T-cell (primary cell): ENCODE measurements around the gene RBM20. TPM values are rescaled to one million over a fixed set of nuclear protein-coding genes. Genes with fewer than 3 reads are reported as not detected.

Experiments used
- ATAC-seq, 4 experiments: fragments of 200-7000 bp in 3 of 4; fragments of 150-1000 bp in 1 of 4; cut with Tn5 transposase; replicated peaks in 1 of 4; 1 replicate in 3 of 4; 2 replicates in 1 of 4; pipeline ENCODE4 v1.10.0; 2021; ENCODE audit warnings: moderate library complexity in 3 of 4, mild to moderate bottlenecking in 2 of 4, moderate number of reproducible peaks in 1 of 4
- CTCF ChIA-PET, 2 donors: fragments of 300-600 bp; sonication (Branson Sonifier 250); formaldehyde crosslinking; loops; one replicate each; lab custom pipeline; 2022; ENCODE audit warnings: antibody characterized with exemption in 2 of 2; lab: Charles Lee
- POLR2A ChIA-PET, 2 donors: fragments of 300-600 bp; sonication (Branson Sonifier 250); formaldehyde crosslinking; loops; one replicate each; lab custom pipeline; 2022; ENCODE audit warnings: antibody characterized with exemption in 2 of 2; lab: Charles Lee
- DNase-seq, 35 experiments: peaks; one replicate each; pipeline versions ENCODE4 v3.0.0 to v3.0.0-alpha.2; 2013 to 2023
- H3K27ac ChIP-seq: one replicate; pipeline ENCODE4 v1.5.1; 2013; ENCODE audit warnings: low read length
- H3K27me3 ChIP-seq, 2 experiments: replicated peaks in 1 of 2; 1 replicate in 1 of 2; 2 replicates in 1 of 2; pipeline versions ENCODE4 v1.6.1 to v1.7.0; 2013; ENCODE audit warnings: low read length in 1 of 2, mixed read lengths in 1 of 2; ENCODE audit not compliant: control insufficient read depth in 2 of 2, insufficient read depth in 2 of 2; ENCODE audit errors: extremely low read depth in 1 of 2
- H3K36me3 ChIP-seq, 2 donors: 1 replicate in 1 of 2; 2 replicates in 1 of 2; pipeline versions ENCODE4 v1.6.1 to v1.7.0; 2013; ENCODE audit warnings: low read length in 1 of 2; ENCODE audit not compliant: control insufficient read depth in 2 of 2, insufficient read depth in 1 of 2; ENCODE audit errors: extremely low read depth in 1 of 2
- H3K4me1 ChIP-seq, 2 experiments: 1 replicate in 1 of 2; 2 replicates in 1 of 2; pipeline versions ENCODE4 v1.6.1 to v1.7.0; 2013; ENCODE audit warnings: low read length in 2 of 2, mixed read lengths in 1 of 2; ENCODE audit not compliant: insufficient read depth in 2 of 2, control insufficient read depth in 1 of 2; ENCODE audit errors: extremely low read depth in 1 of 2
- H3K4me3 ChIP-seq, 2 donors: 1 replicate in 1 of 2; 2 replicates in 1 of 2; pipeline versions ENCODE4 v1.5.1 to v1.7.0; 2013; ENCODE audit warnings: mild to moderate bottlenecking in 2 of 2, low read length in 1 of 2, moderate library complexity in 1 of 2; ENCODE audit not compliant: control insufficient read depth in 1 of 2; ENCODE audit errors: extremely low read depth in 1 of 2
- H3K9me3 ChIP-seq: 2 replicates; pipeline ENCODE4 v1.7.0; 2013
- H3K27ac Mint-ChIP-seq, 2 donors: one replicate each; pipeline ENCODE4 v1.8.0; 2020 to 2021; ENCODE audit warnings: mild to moderate bottlenecking in 2 of 2, mixed read lengths in 2 of 2
- H3K27me3 Mint-ChIP-seq, 2 donors: one replicate each; pipeline ENCODE4 v1.8.0; 2021 to 2022; ENCODE audit warnings: mixed read lengths in 2 of 2
- H3K36me3 Mint-ChIP-seq: one replicate; pipeline ENCODE4 v1.8.0; 2021; ENCODE audit warnings: mixed read lengths
- H3K4me1 Mint-ChIP-seq, 3 donors: one replicate each; pipeline ENCODE4 v1.8.0; 2020 to 2022; ENCODE audit warnings: mixed read lengths in 3 of 3, mild to moderate bottlenecking in 1 of 3
- H3K4me3 Mint-ChIP-seq, 3 donors: one replicate each; pipeline ENCODE4 v1.8.0; 2020 to 2022; ENCODE audit warnings: mild to moderate bottlenecking in 3 of 3, mixed read lengths in 3 of 3, moderate library complexity in 3 of 3
- H3K9me3 Mint-ChIP-seq, 3 donors: one replicate each; pipeline ENCODE4 v1.8.0; 2020 to 2022; ENCODE audit warnings: mixed read lengths in 3 of 3
- WGBS: methylation state at CpG from one replicate; pipeline ENCODE4 v1.1.5; 2013; ENCODE audit warnings: missing lambda C conversion rate; ENCODE audit not compliant: insufficient coverage; 5-methylcytosine and 5-hydroxymethylcytosine counted together
- total RNA-seq, 35 experiments: library from RNA in 6 of 35; stranded (reverse) in 6 of 35; fragments of 120-200 nt in 1 of 35; gene quantifications; one replicate each; pipeline versions ENCODE4 v1.2.1 to v1.2.4 and lab custom pipeline; 2013 to 2026

RBM20 gene
- total RNA-seq, 5 donors from 2014 or later (not counting 1 experiment from before 2014, with no cell fraction given) = 0.09 to 3.0 (median 0.33) TPM

DNA sequence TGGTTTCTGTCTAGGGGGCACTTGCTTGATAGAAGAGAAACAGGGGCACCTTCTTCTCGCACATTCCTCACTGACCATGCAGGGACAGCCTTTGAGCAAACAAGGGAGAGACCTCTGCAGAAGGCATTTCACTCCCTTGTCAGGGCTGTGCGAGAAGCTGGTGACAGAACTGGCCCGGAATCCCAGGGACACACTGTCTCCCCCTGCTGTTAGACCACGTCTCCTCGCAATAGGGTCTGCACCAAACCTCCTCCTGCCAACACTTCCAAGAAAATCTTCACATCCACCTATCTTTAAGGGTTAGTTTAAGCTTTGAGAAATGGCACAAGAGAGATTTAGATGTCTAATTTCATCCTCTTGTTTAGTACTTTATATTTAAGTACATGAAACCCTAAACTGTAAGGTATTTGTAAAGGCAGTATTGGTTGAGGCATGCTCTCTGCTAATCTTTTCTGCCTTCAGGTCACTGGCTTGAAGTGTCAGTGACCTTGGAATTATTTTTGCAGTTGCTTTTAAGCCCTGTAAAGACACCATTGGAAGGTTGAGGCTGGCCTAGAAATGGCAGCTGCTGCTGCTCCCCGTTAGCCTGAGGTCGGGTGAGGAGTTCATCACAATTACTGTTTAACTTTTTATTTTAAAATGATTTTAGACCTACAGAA lies 37.0 kb downstream of the RBM20 start:
- Histone ChIP-seq H3K27ac (no peak overlapping the region), H3K36me3 (no peaks in the 10 kb centered on the region), H3K9me3 (no peaks in the 10 kb centered on the region), H3K4me1 (no peaks in the 10 kb centered on the region), H3K4me3 (no peak overlapping the region), H3K27me3 (peaks cover 0 to 10% of the 10 kb centered on the region in 2 experiments)
- POLR2A ChIA-PET = interaction anchor here in 1 of 2 donors (0.5 kb wide), 1 partner anchor 115 kb away, joined by 5 read pairs; no protein-coding TSS in a partner anchor
- Mint-ChIP-seq H3K9me3 (no peaks in the 10 kb centered on the region), H3K4me1 (peaks cover 0 to 7% (median 3%) of the 10 kb centered on the region in 3 donors), H3K27ac (no peak overlapping the region), H3K4me3 (no peak overlapping the region), H3K27me3 (peaks cover 6 to 10% of the 10 kb centered on the region in 2 donors), H3K36me3 (no peaks in the 10 kb centered on the region)
- 17% methylated on average over 1 of the region's 7 CpGs for WGBS
- DNase-seq (peak in 14 of 35 experiments; percentile 1 to 44 (median 8)), ATAC-seq (peak in 1 of 4 experiments; percentile 37)
- CTCF ChIA-PET = interaction anchor here in 1 of 2 donors (0.6 to 1.0 kb wide), 2 partner anchors 10 to 152 kb away, joined by 3 read pairs; no protein-coding TSS in a partner anchor

DNA sequence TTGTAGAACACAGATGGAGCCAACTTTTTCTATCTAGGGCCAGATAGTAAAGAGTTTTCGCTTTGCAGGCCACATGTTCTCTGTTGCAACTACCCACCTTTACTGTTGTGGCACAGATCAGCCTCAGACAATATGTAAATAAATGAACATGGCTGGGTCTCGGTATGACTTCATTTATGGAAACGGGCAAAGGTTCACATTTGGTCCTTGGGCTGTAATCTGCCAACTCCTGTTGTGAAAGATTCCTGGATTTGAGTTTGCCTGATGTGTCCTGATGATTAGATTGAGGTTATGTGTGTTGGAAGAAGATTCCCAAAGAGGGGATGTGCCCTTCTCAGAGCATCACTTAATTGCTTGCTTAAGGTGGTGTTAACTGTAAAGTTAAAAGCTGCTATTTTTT lies 38.2 kb downstream of the RBM20 start:
- no peak overlapping the region for H3K27ac Mint-ChIP-seq
- H3K4me3 Mint-ChIP-seq = no peak overlapping the region
- no peak overlapping the region for H3K27ac ChIP-seq
- ChIA-PET CTCF (interaction anchor here (0.6 to 1.2 kb wide), 4 partner anchors 10 to 73 kb away, joined by 3 read pairs; no protein-coding TSS in a partner anchor), POLR2A (no interaction called here)
- no peaks in the 10 kb centered on the region for H3K36me3 Mint-ChIP-seq
- H3K9me3 ChIP-seq = no peaks in the 10 kb centered on the region
- peaks cover 0 to 12% of the 10 kb centered on the region in 2 experiments for H3K27me3 ChIP-seq
- DNase-seq (no peak), ATAC-seq (no peak)
- peaks cover 0 to 7% (median 3%) of the 10 kb centered on the region in 3 donors for H3K4me1 Mint-ChIP-seq
- no peaks in the 10 kb centered on the region for H3K4me1 ChIP-seq
- peaks cover 6 to 12% of the 10 kb centered on the region in 2 donors for H3K27me3 Mint-ChIP-seq
- 86% methylated on average over 2 of the region's 3 CpGs for WGBS
- no peaks in the 10 kb centered on the region for H3K36me3 ChIP-seq
- no peaks in the 10 kb centered on the region for H3K9me3 Mint-ChIP-seq
- H3K4me3 ChIP-seq = no peak overlapping the region

DNA sequence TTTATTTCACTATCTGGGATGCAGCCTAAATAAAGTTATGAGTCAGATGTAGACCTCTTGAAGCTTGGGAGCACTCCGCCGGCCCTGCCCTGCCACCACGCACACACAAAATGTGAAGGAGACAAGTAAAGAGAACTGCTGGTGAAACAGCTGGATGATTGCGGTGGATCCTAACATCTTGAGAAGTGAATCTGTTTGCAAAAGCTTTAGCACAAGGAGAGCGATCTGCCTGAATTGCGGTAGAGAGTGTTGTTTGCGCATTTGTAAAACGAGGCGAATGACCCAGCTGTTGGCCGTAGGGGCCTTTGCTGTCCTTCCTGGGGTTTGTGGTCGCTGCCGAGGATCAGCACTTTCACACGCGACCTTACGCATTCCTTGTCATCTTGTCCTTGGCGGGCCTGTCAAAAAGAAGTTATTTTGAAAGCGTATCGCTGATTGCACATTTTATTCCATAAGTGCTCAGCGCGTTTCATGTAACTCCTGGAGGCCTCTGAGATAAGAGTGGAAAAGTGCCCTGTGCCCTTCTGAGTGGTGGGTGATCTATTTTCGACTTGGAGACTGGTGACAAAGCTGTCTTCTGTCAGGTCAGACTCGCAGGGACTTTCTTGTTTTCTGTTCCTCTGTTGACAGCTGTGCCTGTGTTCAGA lies 40.8 kb downstream of the RBM20 start:
- POLR2A ChIA-PET = no interaction called here
- no peak overlapping the region for H3K27ac Mint-ChIP-seq

DNA sequence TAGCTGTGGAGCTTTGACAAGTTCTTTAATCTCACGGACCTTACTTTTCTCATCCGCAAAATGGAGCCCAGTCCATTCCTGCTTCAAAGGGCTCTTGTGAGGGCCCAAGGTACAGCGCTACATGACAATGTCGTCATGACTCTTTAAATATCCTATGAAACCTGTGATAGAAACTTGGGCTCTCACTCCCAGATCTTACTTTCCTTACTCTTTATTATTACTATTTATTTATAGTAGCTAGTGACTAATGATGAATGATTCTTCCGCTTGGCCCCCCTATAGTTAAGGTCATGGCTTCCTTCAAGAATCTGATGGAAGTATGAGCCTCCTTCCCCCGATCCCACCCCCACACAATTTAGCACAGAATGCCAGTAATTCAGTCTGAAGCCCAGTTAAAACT lies 41.9 kb downstream of the RBM20 start:
- H3K9me3 Mint-ChIP-seq = no peaks in the 10 kb centered on the region
- DNase-seq (no peak), ATAC-seq (no peak)
- no peak overlapping the region for H3K27ac Mint-ChIP-seq
- Histone ChIP-seq H3K36me3 (no peaks in the 10 kb centered on the region), H3K27me3 (peaks cover 0 to 7% of the 10 kb centered on the region in 2 experiments), H3K4me1 (no peaks in the 10 kb centered on the region), H3K9me3 (no peaks in the 10 kb centered on the region), H3K27ac (no peak overlapping the region), H3K4me3 (no peak overlapping the region)
- no peaks in the 10 kb centered on the region for H3K36me3 Mint-ChIP-seq
- no peak overlapping the region for H3K4me3 Mint-ChIP-seq
- ChIA-PET POLR2A (interaction anchor here (0.6 to 0.7 kb wide), 2 partner anchors 38 to 848 kb away, joined by 3 to 5 read pairs; no protein-coding TSS in a partner anchor), CTCF (interaction anchor here in 1 of 2 donors (0.8 kb wide), 1 partner anchor 78 kb away, joined by 4 read pairs; no protein-coding TSS in a partner anchor)
- peaks cover 0 to under 1% (median 0%) of the 10 kb centered on the region in 3 donors for H3K4me1 Mint-ChIP-seq
- 94% methylated on average over 2 of the region's 6 CpGs for WGBS
- peaks cover 6 to 12% of the 10 kb centered on the region in 2 donors for H3K27me3 Mint-ChIP-seq

More for the DNA sequence above, 40.8 kb downstream of the RBM20 start:
- Histone ChIP-seq H3K27ac (no peak overlapping the region), H3K4me3 (no peak overlapping the region), H3K27me3 (peaks cover 0 to 12% of the 10 kb centered on the region in 2 experiments), H3K36me3 (no peaks in the 10 kb centered on the region), H3K9me3 (no peaks in the 10 kb centered on the region), H3K4me1 (no peaks in the 10 kb centered on the region)
- Mint-ChIP-seq H3K27me3 (peaks cover 6 to 12% of the 10 kb centered on the region in 2 donors), H3K4me1 (peaks cover 0 to 7% (median 3%) of the 10 kb centered on the region in 3 donors), H3K36me3 (no peaks in the 10 kb centered on the region), H3K9me3 (no peaks in the 10 kb centered on the region), H3K4me3 (no peak overlapping the region)
- DNase-seq (no peak), ATAC-seq (no peak)
- CTCF ChIA-PET = interaction anchor here in 1 of 2 donors (1.3 kb wide), 1 partner anchor 13 kb away, joined by 3 read pairs; no protein-coding TSS in a partner anchor
- 91% methylated on average over 20 of the region's 22 CpGs for WGBS

DNA sequence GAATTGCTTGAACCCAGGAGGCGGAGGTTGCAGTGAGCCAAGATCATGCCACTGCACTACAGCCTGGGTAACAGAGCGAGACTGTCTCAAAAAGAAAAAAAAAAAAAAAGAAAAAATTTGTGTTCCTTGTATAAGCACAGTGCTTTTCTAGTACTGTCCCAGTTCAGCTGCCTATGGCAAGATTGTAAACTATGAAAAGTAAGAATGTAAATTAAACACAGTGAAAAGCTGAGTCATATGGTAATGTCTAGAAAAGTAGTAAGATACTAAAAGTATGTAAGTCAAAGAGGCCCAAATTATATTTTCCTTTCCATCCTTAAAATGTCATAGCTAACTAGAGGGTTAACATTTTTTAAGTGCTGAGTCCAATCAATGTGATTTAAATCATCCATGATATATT lies 42.8 kb downstream of the RBM20 start:
- no peak for ATAC-seq
- H3K27ac Mint-ChIP-seq = no peak overlapping the region
- Histone ChIP-seq H3K4me1 (no peaks in the 10 kb centered on the region), H3K4me3 (no peak overlapping the region), H3K27me3 (peaks cover 0 to 7% of the 10 kb centered on the region in 2 experiments), H3K9me3 (no peaks in the 10 kb centered on the region), H3K36me3 (no peaks in the 10 kb centered on the region), H3K27ac (no peak overlapping the region)
- POLR2A ChIA-PET = interaction anchor here (0.7 kb wide), 2 partner anchors 14 to 37 kb away, joined by 3 to 5 read pairs; no protein-coding TSS in a partner anchor
- no peak overlapping the region for H3K4me3 Mint-ChIP-seq
- CTCF ChIA-PET = interaction anchor here in 1 of 2 donors (0.7 to 0.8 kb wide), 2 partner anchors 15 to 329 kb away, joined by 3 to 4 read pairs; no protein-coding TSS in a partner anchor
- peaks cover 0 to 1% (median 0%) of the 10 kb centered on the region in 3 donors for H3K9me3 Mint-ChIP-seq
- WGBS = no CpG with 5 or more reads among the region's 2 CpGs
- DNase-seq = no peak
- peaks cover 6 to 12% of the 10 kb centered on the region in 2 donors for H3K27me3 Mint-ChIP-seq
- no peaks in the 10 kb centered on the region for H3K4me1 Mint-ChIP-seq
- H3K36me3 Mint-ChIP-seq = no peaks in the 10 kb centered on the region

DNA sequence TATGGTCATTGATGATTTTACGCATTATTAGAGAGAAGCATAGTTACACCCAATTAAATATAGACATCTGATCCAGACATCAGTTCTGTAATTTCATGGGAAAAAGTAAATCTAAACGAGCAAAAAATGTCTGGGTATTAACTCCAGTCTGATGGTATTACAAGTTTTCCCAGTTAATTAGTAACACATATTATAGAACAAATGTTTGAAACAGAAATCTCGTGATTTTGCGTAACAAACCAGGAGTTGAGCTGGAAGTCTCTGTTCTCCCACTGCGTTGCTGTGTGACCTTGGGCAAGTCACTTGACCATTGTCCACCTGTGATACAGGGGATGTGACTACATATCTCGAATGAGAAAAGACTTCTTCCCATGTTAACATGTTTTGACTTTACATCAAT lies 43.3 kb downstream of the RBM20 start:
- Histone ChIP-seq H3K4me1 (no peaks in the 10 kb centered on the region), H3K4me3 (no peak overlapping the region), H3K27ac (no peak overlapping the region), H3K9me3 (no peaks in the 10 kb centered on the region), H3K27me3 (peaks cover 0 to 7% of the 10 kb centered on the region in 2 experiments), H3K36me3 (no peaks in the 10 kb centered on the region)
- Mint-ChIP-seq H3K4me1 (no peaks in the 10 kb centered on the region), H3K27ac (no peak overlapping the region), H3K9me3 (peaks cover 0 to 6% (median 0%) of the 10 kb centered on the region in 3 donors), H3K27me3 (peaks cover 6 to 12% of the 10 kb centered on the region in 2 donors), H3K4me3 (no peak overlapping the region), H3K36me3 (no peaks in the 10 kb centered on the region)
- 60% methylated on average over 1 of the region's 6 CpGs for WGBS
- POLR2A ChIA-PET = interaction anchor here in 1 of 2 donors (0.7 kb wide), 1 partner anchor 14 kb away, joined by 3 read pairs; no protein-coding TSS in a partner anchor
- ATAC-seq = no peak
- CTCF ChIA-PET = interaction anchor here in 1 of 2 donors (0.7 to 0.8 kb wide), 2 partner anchors 15 to 329 kb away, joined by 3 to 4 read pairs; no protein-coding TSS in a partner anchor
- no peak for DNase-seq
